HG03439 (cell line): ENCODE measurements around the gene SVIL.
"Not testable (repeated sequence)": the region's sequence is repeated elsewhere in the genome, so short reads cannot be mapped to it uniquely, and the experiment has no call there.

Experiments used
- ATAC-seq: cut with Tn5 transposase; IDR thresholded peaks from one replicate; pipeline ENCODE4 v1.9.1; 2021; ENCODE audit warnings: mild to moderate bottlenecking, moderate library complexity; ENCODE audit not compliant: unreplicated experiment

SVIL gene

GRCh38 chr10:29549493-29549892, 85.3 kb downstream of the SVIL start:
- ATAC-seq: not testable (repeated sequence)

GRCh38 chr10:29546773-29547313, 87.9 kb downstream of the SVIL start:
- no peak for ATAC-seq

- no peak for ATAC-seq
Measured at GRCh38 chr10:29545122-29545521, 89.6 kb downstream of the SVIL start.

GRCh38 chr10:29543715-29544114, 91.1 kb downstream of the SVIL start:
- no peak for ATAC-seq

GRCh38 chr10:29542723-29543122, 92.0 kb downstream of the SVIL start:
- ATAC-seq: no peak

GRCh38 chr10:29541422-29542210, 93.2 kb downstream of the SVIL start:
- ATAC-seq: no peak

- no peak for ATAC-seq
Measured at GRCh38 chr10:29540016-29540415, 94.8 kb downstream of the SVIL start.

- no peak for ATAC-seq
Measured at GRCh38 chr10:29539412-29539811, 95.4 kb downstream of the SVIL start.

- no peak for ATAC-seq
Measured at GRCh38 chr10:29537799-29538198, 97.0 kb downstream of the SVIL start.

GRCh38 chr10:29536691-29537090, 98.1 kb downstream of the SVIL start:
- ATAC-seq: not testable (repeated sequence)

GRCh38 chr10:29535778-29536453, 98.9 kb downstream of the SVIL start:
- no peak for ATAC-seq

- ATAC-seq: no peak
Measured at GRCh38 chr10:29535012-29535777, 99.6 kb downstream of the SVIL start.

- no peak for ATAC-seq
Measured at GRCh38 chr10:29534590-29534989, 100.2 kb downstream of the SVIL start.

GRCh38 chr10:29533696-29534285, 101.0 kb downstream of the SVIL start:
- ATAC-seq: no peak

- ATAC-seq: no peak
Measured at GRCh38 chr10:29533046-29533445, 101.7 kb downstream of the SVIL start.

- ATAC-seq: no peak
Measured at GRCh38 chr10:29532256-29532878, 102.4 kb downstream of the SVIL start.

- ATAC-seq: no peak
Measured at GRCh38 chr10:29530112-29530976, 104.4 kb downstream of the SVIL start.

- no peak for ATAC-seq
Measured at GRCh38 chr10:29529146-29529545, 105.6 kb downstream of the SVIL start.

GRCh38 chr10:29525762-29526161, 109.0 kb downstream of the SVIL start:
- no peak for ATAC-seq

- no peak for ATAC-seq
Measured at GRCh38 chr10:29524720-29525119, 110.1 kb downstream of the SVIL start.
